ENCODE measurements around the gene GPC5.

The GPC5 gene

GRCh38 chr13:92656648-92657047 is 1258.2 kb downstream of the GPC5 start:
- TF ChIP-seq TAF1 (IDR thresholded peaks at IDR 0.05; ENCODE audit: low read depth) (no peak), MAX (IDR thresholded peaks at IDR 0.05) (no peak), NFIC (IDR thresholded peaks at IDR 0.05) (no peak), ZBTB7A (IDR thresholded peaks at IDR 0.05; ENCODE audit: low read depth) (no peak), EP300 (IDR thresholded peaks at IDR 0.05; ENCODE audit: borderline replicate concordance) (no peak), RAD21 (IDR thresholded peaks at IDR 0.05; ENCODE audit: low read depth) (no peak), REST (IDR thresholded peaks at IDR 0.05; ENCODE audit: low read depth) (no peak), TEAD4 (IDR thresholded peaks at IDR 0.05) (no peak), FOXM1 (IDR thresholded peaks at IDR 0.05; ENCODE audit: borderline replicate concordance, low read depth) (no peak), USF1 (IDR thresholded peaks at IDR 0.05) (no peak), CREB1 (IDR thresholded peaks at IDR 0.05; ENCODE audit: low read depth) (no peak), EGR1 (IDR thresholded peaks at IDR 0.05) (no peak), TCF12 (IDR thresholded peaks at IDR 0.05; ENCODE audit: low read depth) (no peak), YY1 (IDR thresholded peaks at IDR 0.05; ENCODE audit: low read depth) (no peak), CEBPB (IDR thresholded peaks at IDR 0.05) (no peak)

GRCh38 chr13:92657565-92657964 is 1259.1 kb downstream of the GPC5 start:
- TF ChIP-seq EP300 (IDR thresholded peaks at IDR 0.05; ENCODE audit: borderline replicate concordance) (no peak), YY1 (IDR thresholded peaks at IDR 0.05; ENCODE audit: low read depth) (no peak), TAF1 (IDR thresholded peaks at IDR 0.05; ENCODE audit: low read depth) (no peak), FOXM1 (IDR thresholded peaks at IDR 0.05; ENCODE audit: borderline replicate concordance, low read depth) (no peak), NFIC (IDR thresholded peaks at IDR 0.05) (no peak), EGR1 (IDR thresholded peaks at IDR 0.05) (no peak), MAX (IDR thresholded peaks at IDR 0.05) (no peak), CREB1 (IDR thresholded peaks at IDR 0.05; ENCODE audit: low read depth) (no peak), CEBPB (IDR thresholded peaks at IDR 0.05) (no peak), TCF12 (IDR thresholded peaks at IDR 0.05; ENCODE audit: low read depth) (no peak), USF1 (IDR thresholded peaks at IDR 0.05) (no peak), ZBTB7A (IDR thresholded peaks at IDR 0.05; ENCODE audit: low read depth) (no peak), RAD21 (IDR thresholded peaks at IDR 0.05; ENCODE audit: low read depth) (no peak), REST (IDR thresholded peaks at IDR 0.05; ENCODE audit: low read depth) (no peak), TEAD4 (IDR thresholded peaks at IDR 0.05) (no peak)

- TF ChIP-seq REST (IDR thresholded peaks at IDR 0.05; ENCODE audit: low read depth) (peak; percentile 70), TCF12 (IDR thresholded peaks at IDR 0.05; ENCODE audit: low read depth) (no peak), NFIC (IDR thresholded peaks at IDR 0.05) (no peak), RAD21 (IDR thresholded peaks at IDR 0.05; ENCODE audit: low read depth) (no peak), USF1 (IDR thresholded peaks at IDR 0.05) (no peak), EP300 (IDR thresholded peaks at IDR 0.05; ENCODE audit: borderline replicate concordance) (no peak), ZBTB7A (IDR thresholded peaks at IDR 0.05; ENCODE audit: low read depth) (no peak)
Measured at GRCh38 chr13:92658293-92658692, 1259.9 kb downstream of the GPC5 start.

GRCh38 chr13:92661406-92661805 is 1263.0 kb downstream of the GPC5 start:
- TF ChIP-seq FOXM1 (IDR thresholded peaks at IDR 0.05; ENCODE audit: borderline replicate concordance, low read depth): no peak
- no peak for TF ChIP-seq ZBTB7A (IDR thresholded peaks at IDR 0.05; ENCODE audit: low read depth)
- no peak for TF ChIP-seq EGR1 (IDR thresholded peaks at IDR 0.05)
- no peak for TF ChIP-seq NFIC (IDR thresholded peaks at IDR 0.05)
- no peak for TF ChIP-seq MAX (IDR thresholded peaks at IDR 0.05)
- TF ChIP-seq YY1 (IDR thresholded peaks at IDR 0.05; ENCODE audit: low read depth): no peak
- no peak for TF ChIP-seq RAD21 (IDR thresholded peaks at IDR 0.05; ENCODE audit: low read depth)
- no peak for TF ChIP-seq TEAD4 (IDR thresholded peaks at IDR 0.05)
- TF ChIP-seq CEBPB (IDR thresholded peaks at IDR 0.05): no peak
- no peak for TF ChIP-seq EP300 (IDR thresholded peaks at IDR 0.05; ENCODE audit: borderline replicate concordance)
- TF ChIP-seq CREB1 (IDR thresholded peaks at IDR 0.05; ENCODE audit: low read depth): no peak
- TF ChIP-seq USF1 (IDR thresholded peaks at IDR 0.05): no peak
- no peak for TF ChIP-seq REST (IDR thresholded peaks at IDR 0.05; ENCODE audit: low read depth)
- no peak for TF ChIP-seq TCF12 (IDR thresholded peaks at IDR 0.05; ENCODE audit: low read depth)
- TF ChIP-seq TAF1 (IDR thresholded peaks at IDR 0.05; ENCODE audit: low read depth): no peak
